ENCODE results near the gene FOXO6. TPM values are rescaled to one million over a fixed set of nuclear protein-coding genes. Genes with fewer than 3 reads are reported as not detected.

Gene FOXO6
- total and polyA plus RNA-seq, 2 experiments from 2014 or later = 0.68 to 4.2 TPM

DNA sequence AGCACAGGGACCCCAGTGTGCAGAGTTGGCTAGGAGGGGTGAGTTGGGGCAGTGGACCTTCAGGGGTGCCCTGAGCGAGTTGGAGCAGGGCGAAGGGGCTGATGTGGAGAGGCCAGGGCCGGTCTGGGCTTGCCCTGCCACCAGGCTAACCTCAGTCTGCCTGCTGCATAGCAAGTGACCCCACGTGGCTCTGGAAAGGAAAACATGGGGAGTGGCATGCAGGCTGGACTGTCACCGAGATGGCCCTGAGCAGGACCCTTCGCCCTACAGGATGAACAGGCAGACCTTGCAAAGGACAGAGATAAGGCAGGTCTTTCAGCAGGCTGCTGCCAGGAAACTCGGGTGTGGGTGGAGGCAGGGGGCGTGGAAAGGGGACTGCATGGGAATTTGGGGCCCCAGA lies 51.5 kb downstream of the FOXO6 start (continued):
- TF ChIP-seq, protein P1, sequence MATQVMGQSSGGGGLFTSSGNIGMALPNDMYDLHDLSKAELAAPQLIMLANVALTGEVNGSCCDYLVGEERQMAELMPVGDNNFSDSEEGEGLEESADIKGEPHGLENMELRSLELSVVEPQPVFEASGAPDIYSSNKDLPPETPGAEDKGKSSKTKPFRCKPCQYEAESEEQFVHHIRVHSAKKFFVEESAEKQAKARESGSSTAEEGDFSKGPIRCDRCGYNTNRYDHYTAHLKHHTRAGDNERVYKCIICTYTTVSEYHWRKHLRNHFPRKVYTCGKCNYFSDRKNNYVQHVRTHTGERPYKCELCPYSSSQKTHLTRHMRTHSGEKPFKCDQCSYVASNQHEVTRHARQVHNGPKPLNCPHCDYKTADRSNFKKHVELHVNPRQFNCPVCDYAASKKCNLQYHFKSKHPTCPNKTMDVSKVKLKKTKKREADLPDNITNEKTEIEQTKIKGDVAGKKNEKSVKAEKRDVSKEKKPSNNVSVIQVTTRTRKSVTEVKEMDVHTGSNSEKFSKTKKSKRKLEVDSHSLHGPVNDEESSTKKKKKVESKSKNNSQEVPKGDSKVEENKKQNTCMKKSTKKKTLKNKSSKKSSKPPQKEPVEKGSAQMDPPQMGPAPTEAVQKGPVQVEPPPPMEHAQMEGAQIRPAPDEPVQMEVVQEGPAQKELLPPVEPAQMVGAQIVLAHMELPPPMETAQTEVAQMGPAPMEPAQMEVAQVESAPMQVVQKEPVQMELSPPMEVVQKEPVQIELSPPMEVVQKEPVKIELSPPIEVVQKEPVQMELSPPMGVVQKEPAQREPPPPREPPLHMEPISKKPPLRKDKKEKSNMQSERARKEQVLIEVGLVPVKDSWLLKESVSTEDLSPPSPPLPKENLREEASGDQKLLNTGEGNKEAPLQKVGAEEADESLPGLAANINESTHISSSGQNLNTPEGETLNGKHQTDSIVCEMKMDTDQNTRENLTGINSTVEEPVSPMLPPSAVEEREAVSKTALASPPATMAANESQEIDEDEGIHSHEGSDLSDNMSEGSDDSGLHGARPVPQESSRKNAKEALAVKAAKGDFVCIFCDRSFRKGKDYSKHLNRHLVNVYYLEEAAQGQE (IDR thresholded peaks at IDR 0.05; ENCODE audit: unreplicated experiment) = no peak
- TF ChIP-seq STAT1 (IDR thresholded peaks at IDR 0.05; ENCODE audit: unreplicated experiment) = no peak
- no peak for TF ChIP-seq EZH2 (IDR thresholded peaks at IDR 0.05; ENCODE audit: low read depth, unreplicated experiment)
- TF ChIP-seq CREB1 (CRISPR knock-in tag; IDR thresholded peaks at IDR 0.05; ENCODE audit: low read depth) = no peak
- TF ChIP-seq NANOG (IDR thresholded peaks at IDR 0.05; ENCODE audit: borderline replicate concordance) = no peak
- TF ChIP-seq POLR2AphosphoS5 (IDR thresholded peaks at IDR 0.05; ENCODE audit: low read depth) = no peak
- no peak for TF ChIP-seq JUNB (IDR thresholded peaks at IDR 0.05; ENCODE audit: unreplicated experiment)

DNA sequence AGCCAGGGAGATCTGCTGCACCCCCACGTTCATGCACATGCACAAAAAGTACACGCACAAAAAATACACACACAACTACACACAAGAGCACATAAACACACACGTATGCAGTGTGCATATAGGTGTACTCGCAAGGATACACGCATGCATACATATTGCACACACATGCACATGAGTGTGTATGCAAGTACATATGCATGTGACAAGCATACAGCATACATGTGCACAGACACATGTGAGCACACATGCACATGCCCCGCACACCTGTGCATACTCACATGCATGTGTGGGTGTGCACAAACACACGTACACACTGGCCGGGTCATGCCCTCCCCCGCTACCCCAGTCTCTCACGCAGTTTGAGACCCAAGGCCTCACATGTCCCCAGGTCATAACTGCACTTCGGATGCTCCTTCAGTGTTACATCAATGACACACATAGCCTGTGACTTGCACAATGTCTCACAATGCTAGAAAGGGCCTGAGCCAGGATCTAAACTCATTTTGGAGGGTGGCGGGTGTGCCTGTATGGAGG lies 52.6 kb downstream of the FOXO6 start:
- Histone ChIP-seq H3K9me2 (ENCODE audit: insufficient read depth) (no peaks in the 10 kb centered on the region), H3K4me3 (no peak overlapping the region), H3K27ac (ENCODE audit: low read depth) (no peak overlapping the region), H3K79me2 (replicated peaks; ENCODE audit: insufficient read depth) (no peaks in the 10 kb centered on the region), H2AFZ (no peak overlapping the region), H3K4me1 (ENCODE audit: insufficient read depth) (peaks cover 2% of the 10 kb centered on the region; the same call in 1 of the 2 replicates), H4K20me1 (replicated peaks; ENCODE audit: insufficient read depth) (peaks cover 3% of the 10 kb centered on the region; the same call in 1 of the 2 replicates), H3K36me3 (ENCODE audit: insufficient read depth) (no peaks in the 10 kb centered on the region), H3F3A (replicated peaks; ENCODE audit: low read depth) (no peaks in the 10 kb centered on the region), H3K4me2 (no peak overlapping the region), H3K27me3 (ENCODE audit: insufficient read depth) (no peaks in the 10 kb centered on the region)
- Mint-ChIP-seq H3K9me3 (no peaks in the 10 kb centered on the region; the same call in 2 of the 3 replicates), H3K27ac (no peak overlapping the region), H3K4me3 (no peak overlapping the region), H3K27me3 (ENCODE audit: insufficient read depth, low read depth, poor library complexity) (peaks cover 18% of the 10 kb centered on the region), H3K36me3 (ENCODE audit: low read depth) (no peaks in the 10 kb centered on the region; the same call in 2 of the 3 replicates), H3K4me1 (peaks cover 11% of the 10 kb centered on the region)
- DNase-seq (ENCODE audit: low spot score) (no peak), ATAC-seq (no peak)
- TF ChIP-seq, protein P2, sequence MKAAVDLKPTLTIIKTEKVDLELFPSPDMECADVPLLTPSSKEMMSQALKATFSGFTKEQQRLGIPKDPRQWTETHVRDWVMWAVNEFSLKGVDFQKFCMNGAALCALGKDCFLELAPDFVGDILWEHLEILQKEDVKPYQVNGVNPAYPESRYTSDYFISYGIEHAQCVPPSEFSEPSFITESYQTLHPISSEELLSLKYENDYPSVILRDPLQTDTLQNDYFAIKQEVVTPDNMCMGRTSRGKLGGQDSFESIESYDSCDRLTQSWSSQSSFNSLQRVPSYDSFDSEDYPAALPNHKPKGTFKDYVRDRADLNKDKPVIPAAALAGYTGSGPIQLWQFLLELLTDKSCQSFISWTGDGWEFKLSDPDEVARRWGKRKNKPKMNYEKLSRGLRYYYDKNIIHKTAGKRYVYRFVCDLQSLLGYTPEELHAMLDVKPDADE (IDR thresholded peaks at IDR 0.05) = no peak
- TF ChIP-seq JUNB (IDR thresholded peaks at IDR 0.05; ENCODE audit: unreplicated experiment) (no peak), ZNF114 (CRISPR knock-in tag; IDR thresholded peaks at IDR 0.05) (no peak), STAT1 (IDR thresholded peaks at IDR 0.05; ENCODE audit: unreplicated experiment) (no peak), POLR2AphosphoS5 (IDR thresholded peaks at IDR 0.05; ENCODE audit: low read depth) (no peak), EZH2phosphoT487 (IDR thresholded peaks at IDR 0.05; ENCODE audit: unreplicated experiment) (no peak), CREB1 (CRISPR knock-in tag; IDR thresholded peaks at IDR 0.05; ENCODE audit: low read depth) (no peak)
- TF ChIP-seq, protein P3, sequence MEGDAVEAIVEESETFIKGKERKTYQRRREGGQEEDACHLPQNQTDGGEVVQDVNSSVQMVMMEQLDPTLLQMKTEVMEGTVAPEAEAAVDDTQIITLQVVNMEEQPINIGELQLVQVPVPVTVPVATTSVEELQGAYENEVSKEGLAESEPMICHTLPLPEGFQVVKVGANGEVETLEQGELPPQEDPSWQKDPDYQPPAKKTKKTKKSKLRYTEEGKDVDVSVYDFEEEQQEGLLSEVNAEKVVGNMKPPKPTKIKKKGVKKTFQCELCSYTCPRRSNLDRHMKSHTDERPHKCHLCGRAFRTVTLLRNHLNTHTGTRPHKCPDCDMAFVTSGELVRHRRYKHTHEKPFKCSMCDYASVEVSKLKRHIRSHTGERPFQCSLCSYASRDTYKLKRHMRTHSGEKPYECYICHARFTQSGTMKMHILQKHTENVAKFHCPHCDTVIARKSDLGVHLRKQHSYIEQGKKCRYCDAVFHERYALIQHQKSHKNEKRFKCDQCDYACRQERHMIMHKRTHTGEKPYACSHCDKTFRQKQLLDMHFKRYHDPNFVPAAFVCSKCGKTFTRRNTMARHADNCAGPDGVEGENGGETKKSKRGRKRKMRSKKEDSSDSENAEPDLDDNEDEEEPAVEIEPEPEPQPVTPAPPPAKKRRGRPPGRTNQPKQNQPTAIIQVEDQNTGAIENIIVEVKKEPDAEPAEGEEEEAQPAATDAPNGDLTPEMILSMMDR (conservative IDR thresholded peaks at IDR 0.05; ENCODE audit: low read depth in 2 of 2) = no peak
- TF ChIP-seq, protein P4, sequence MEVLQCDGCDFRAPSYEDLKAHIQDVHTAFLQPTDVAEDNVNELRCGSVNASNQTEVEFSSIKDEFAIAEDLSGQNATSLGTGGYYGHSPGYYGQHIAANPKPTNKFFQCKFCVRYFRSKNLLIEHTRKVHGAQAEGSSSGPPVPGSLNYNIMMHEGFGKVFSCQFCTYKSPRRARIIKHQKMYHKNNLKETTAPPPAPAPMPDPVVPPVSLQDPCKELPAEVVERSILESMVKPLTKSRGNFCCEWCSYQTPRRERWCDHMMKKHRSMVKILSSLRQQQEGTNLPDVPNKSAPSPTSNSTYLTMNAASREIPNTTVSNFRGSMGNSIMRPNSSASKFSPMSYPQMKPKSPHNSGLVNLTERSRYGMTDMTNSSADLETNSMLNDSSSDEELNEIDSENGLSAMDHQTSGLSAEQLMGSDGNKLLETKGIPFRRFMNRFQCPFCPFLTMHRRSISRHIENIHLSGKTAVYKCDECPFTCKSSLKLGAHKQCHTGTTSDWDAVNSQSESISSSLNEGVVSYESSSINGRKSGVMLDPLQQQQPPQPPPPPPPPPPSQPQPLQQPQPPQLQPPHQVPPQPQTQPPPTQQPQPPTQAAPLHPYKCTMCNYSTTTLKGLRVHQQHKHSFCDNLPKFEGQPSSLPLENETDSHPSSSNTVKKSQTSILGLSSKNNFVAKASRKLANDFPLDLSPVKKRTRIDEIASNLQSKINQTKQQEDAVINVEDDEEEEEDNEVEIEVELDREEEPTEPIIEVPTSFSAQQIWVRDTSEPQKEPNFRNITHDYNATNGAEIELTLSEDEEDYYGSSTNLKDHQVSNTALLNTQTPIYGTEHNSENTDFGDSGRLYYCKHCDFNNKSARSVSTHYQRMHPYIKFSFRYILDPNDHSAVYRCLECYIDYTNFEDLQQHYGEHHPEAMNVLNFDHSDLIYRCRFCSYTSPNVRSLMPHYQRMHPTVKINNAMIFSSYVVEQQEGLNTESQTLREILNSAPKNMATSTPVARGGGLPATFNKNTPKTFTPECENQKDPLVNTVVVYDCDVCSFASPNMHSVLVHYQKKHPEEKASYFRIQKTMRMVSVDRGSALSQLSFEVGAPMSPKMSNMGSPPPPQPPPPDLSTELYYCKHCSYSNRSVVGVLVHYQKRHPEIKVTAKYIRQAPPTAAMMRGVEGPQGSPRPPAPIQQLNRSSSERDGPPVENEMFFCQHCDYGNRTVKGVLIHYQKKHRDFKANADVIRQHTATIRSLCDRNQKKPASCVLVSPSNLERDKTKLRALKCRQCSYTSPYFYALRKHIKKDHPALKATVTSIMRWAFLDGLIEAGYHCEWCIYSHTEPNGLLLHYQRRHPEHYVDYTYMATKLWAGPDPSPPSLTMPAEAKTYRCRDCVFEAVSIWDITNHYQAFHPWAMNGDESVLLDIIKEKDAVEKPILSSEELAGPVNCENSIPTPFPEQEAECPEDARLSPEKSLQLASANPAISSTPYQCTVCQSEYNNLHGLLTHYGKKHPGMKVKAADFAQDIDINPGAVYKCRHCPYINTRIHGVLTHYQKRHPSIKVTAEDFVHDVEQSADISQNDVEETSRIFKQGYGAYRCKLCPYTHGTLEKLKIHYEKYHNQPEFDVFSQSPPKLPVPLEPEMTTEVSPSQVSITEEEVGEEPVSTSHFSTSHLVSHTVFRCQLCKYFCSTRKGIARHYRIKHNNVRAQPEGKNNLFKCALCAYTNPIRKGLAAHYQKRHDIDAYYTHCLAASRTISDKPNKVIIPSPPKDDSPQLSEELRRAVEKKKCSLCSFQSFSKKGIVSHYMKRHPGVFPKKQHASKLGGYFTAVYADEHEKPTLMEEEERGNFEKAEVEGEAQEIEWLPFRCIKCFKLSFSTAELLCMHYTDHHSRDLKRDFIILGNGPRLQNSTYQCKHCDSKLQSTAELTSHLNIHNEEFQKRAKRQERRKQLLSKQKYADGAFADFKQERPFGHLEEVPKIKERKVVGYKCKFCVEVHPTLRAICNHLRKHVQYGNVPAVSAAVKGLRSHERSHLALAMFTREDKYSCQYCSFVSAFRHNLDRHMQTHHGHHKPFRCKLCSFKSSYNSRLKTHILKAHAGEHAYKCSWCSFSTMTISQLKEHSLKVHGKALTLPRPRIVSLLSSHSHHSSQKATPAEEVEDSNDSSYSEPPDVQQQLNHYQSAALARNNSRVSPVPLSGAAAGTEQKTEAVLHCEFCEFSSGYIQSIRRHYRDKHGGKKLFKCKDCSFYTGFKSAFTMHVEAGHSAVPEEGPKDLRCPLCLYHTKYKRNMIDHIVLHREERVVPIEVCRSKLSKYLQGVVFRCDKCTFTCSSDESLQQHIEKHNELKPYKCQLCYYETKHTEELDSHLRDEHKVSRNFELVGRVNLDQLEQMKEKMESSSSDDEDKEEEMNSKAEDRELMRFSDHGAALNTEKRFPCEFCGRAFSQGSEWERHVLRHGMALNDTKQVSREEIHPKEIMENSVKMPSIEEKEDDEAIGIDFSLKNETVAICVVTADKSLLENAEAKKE (CRISPR knock-in tag; IDR thresholded peaks at IDR 0.05) = no peak
